Endothelial cell of umbilical vein (primary cell): ENCODE data around the gene NTNG1.

Experiments used
- CTCF ChIP-seq, 2 donors: IDR thresholded peaks; 1 replicate in 1 of 2; 2 replicates in 1 of 2; pipeline ENCODE4 v1.5.1; 2011; ENCODE audit warnings: low read length in 2 of 2, mild to moderate bottlenecking in 2 of 2, moderate library complexity in 2 of 2, control low read depth in 1 of 2, inconsistent platforms in 1 of 2, low read depth in 1 of 2; ENCODE audit not compliant: insufficient read depth in 1 of 2; ENCODE audit errors: extremely low read depth in 1 of 2
- POLR2A ChIP-seq: IDR thresholded peaks from 2 replicates; pipeline ENCODE4 v1.6.1; 2012; ENCODE audit warnings: low read depth, mild to moderate bottlenecking, control low read depth, low read length

GRCh38 chr1:107530543-107530942, 389.7 kb downstream of the NTNG1 start:
- TF ChIP-seq CTCF (IDR thresholded peaks at IDR 0.05; ENCODE audit: extremely low read depth in 1 of 2, insufficient read depth in 1 of 2, low read depth in 1 of 2, low read length in 2 of 2) (no peak), POLR2A (no peak)
